Measurements from ENCODE around the gene NPAT. TPM values are rescaled to one million over a fixed set of nuclear protein-coding genes. Genes with fewer than 3 reads are reported as not detected.

The NPAT gene
- total and polyA plus RNA-seq, 11 donors: 1.8 to 12.3 (median 8.1) TPM

DNA sequence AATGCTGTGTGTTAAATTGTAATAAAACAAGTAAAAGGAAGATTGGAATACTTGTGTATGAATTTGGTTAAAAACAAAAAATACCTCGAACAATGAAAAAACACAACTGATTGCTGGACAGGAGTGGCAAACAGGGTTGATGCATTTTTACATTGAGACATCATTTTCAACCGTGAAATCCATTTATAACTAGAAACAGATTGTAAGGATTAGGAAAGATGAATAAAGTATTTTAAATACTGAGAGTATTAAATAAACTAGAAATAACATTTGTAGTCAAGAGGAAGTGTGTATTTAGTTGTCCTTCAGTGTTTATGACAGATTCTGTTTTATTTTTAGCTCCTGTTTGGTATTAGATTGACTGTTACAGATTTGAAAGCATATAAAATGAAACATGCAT is 5.8 kb upstream of the NPAT start:
- no peaks in the 10 kb centered on the region for H3K9me3 ChIP-seq
- no peak for TF ChIP-seq POLR2A (IDR thresholded peaks at IDR 0.05)
- TF ChIP-seq, protein P1, sequence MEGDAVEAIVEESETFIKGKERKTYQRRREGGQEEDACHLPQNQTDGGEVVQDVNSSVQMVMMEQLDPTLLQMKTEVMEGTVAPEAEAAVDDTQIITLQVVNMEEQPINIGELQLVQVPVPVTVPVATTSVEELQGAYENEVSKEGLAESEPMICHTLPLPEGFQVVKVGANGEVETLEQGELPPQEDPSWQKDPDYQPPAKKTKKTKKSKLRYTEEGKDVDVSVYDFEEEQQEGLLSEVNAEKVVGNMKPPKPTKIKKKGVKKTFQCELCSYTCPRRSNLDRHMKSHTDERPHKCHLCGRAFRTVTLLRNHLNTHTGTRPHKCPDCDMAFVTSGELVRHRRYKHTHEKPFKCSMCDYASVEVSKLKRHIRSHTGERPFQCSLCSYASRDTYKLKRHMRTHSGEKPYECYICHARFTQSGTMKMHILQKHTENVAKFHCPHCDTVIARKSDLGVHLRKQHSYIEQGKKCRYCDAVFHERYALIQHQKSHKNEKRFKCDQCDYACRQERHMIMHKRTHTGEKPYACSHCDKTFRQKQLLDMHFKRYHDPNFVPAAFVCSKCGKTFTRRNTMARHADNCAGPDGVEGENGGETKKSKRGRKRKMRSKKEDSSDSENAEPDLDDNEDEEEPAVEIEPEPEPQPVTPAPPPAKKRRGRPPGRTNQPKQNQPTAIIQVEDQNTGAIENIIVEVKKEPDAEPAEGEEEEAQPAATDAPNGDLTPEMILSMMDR (IDR thresholded peaks at IDR 0.05): no peak
- WGBS, 4 donors: 89 to 92% (median 91%) methylated on average over 2 of the region's 2 CpGs
- intact Hi-C loops (cut with DNase I): loop anchor here in 2 of 10 donors (10.0 kb wide), 2 partner anchors 53 to 267 kb away; partner anchors contain the start of gene POGLUT3 (in 1 of the 2)
- DNase-seq (no peak), ATAC-seq (no peak)
- H3K27ac ChIP-seq: peak overlapping the region in 1 of 12 donors; percentile 33
- no peaks in the 10 kb centered on the region for H3K27me3 ChIP-seq
- peaks cover 0 to 64% (median 59%) of the 10 kb centered on the region in 9 donors for H3K36me3 ChIP-seq
- no peak overlapping the region for H3K4me3 ChIP-seq
- H3K4me1 ChIP-seq: peaks cover 0 to 53% (median 16%) of the 10 kb centered on the region in 12 donors

DNA sequence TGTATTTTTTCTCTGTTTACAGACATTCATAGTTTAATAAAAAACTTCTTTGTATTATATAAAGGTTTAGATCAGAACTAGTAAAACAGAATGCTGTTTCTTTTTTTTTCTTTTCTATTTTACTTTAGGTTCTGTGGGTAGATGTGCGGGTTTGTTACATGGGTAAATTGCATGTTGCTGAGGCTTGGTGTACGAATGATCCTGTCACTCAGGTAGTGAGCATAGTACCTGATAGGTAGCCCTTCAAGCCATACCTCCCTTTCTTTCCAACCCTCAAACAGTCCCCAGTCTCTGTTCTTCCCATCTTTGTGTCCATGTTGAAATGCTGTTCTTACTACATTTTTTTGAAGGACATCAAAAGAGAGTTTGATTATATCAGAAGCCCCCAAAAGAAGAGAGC is 3.6 kb upstream of the NPAT start:
- no peak for TF ChIP-seq POLR2A (IDR thresholded peaks at IDR 0.05)
- TF ChIP-seq, protein P1 (IDR thresholded peaks at IDR 0.05): no peak
- DNase-seq (no peak), ATAC-seq (no peak)
- WGBS, 4 donors: 91 to 97% (median 94%) methylated on average over 2 of the region's 2 CpGs
- peaks cover 0 to 42% (median 37%) of the 10 kb centered on the region in 9 donors for H3K36me3 ChIP-seq
- H3K4me1 ChIP-seq: peaks cover 0 to 62% (median 22%) of the 10 kb centered on the region in 12 donors
- H3K27me3 ChIP-seq: no peaks in the 10 kb centered on the region
- H3K4me3 ChIP-seq: peak overlapping the region in 1 of 12 donors; percentile 74
- intact Hi-C loops (cut with DNase I): loop anchor here in 2 of 10 donors (10.0 kb wide), 2 partner anchors 51 to 269 kb away; partner anchors contain the start of gene POGLUT3 (in 1 of the 2)
- no peaks in the 10 kb centered on the region for H3K9me3 ChIP-seq
- peak overlapping the region in 2 of 12 donors; percentile 40 to 96 for H3K27ac ChIP-seq

DNA sequence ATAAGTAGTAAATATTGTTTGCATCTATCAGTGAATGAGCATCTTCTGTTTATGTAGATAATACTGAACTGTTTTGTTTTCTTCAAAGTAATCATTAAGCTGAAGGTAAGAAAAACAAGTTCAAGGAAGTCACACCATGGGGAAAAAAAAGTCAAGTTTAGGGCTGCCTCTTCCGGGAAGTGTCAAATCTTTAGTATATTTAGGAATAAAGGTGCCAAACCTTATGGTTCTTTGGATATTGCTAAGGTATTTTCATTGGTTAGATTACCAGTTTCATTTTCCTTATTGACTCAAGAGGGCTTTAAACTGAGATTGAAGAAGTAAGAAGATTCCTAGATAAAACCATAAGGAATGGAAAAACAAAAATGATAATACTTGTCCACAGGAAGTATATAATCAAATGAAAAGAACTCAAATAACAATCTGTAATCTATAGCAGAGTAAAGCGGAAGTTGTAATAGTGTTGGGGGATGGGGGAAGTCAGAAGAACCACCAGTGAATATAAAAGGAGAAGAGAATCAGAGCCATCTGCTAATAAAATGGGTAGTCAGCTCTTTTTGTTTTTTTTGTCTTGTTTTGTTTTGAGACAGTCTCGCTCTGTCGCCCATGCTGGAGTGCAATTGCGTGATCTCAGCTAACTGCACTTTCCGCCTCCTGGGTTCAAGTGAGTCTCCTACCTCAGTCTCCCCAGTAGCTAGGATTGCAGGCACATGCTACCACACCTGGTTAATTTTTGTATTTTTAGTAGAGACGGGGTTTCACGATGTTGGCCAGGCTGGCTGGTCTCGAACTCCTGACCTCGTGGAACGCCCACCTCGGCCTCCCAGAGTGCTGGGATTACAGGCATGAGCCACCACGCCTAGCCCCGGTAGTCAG is 2.7 kb upstream of the NPAT start:
- Histone ChIP-seq H3K27ac (peak overlapping the region in 6 of 12 donors; percentile 24 to 96 (median 92)), H3K27me3 (no peaks in the 10 kb centered on the region), H3K36me3 (peaks cover 0 to 33% (median 28%) of the 10 kb centered on the region in 9 donors), H3K4me1 (peaks cover 0 to 71% (median 31%) of the 10 kb centered on the region in 12 donors), H3K9me3 (no peaks in the 10 kb centered on the region), H3K4me3 (peak overlapping the region in 7 of 12 donors; percentile 14 to 88 (median 74))
- DNase-seq (no peak), ATAC-seq (no peak)
- no peak for TF ChIP-seq POLR2A (IDR thresholded peaks at IDR 0.05)
- TF ChIP-seq, protein P1 (IDR thresholded peaks at IDR 0.05): no peak
- intact Hi-C loops (cut with DNase I): loop anchor here in 6 of 10 donors (5.0 to 10.0 kb wide), 6 partner anchors 50 to 270 kb away; partner anchors contain the start of genes ACAT1 (in 2 of the 6), C11orf65 (in 1 of the 6), CUL5 (in 1 of the 6) and POGLUT3 (in 1 of the 6)
- 91 to 94% (median 92%) methylated on average over 14 of the region's 14 CpGs for WGBS, 4 donors

DNA sequence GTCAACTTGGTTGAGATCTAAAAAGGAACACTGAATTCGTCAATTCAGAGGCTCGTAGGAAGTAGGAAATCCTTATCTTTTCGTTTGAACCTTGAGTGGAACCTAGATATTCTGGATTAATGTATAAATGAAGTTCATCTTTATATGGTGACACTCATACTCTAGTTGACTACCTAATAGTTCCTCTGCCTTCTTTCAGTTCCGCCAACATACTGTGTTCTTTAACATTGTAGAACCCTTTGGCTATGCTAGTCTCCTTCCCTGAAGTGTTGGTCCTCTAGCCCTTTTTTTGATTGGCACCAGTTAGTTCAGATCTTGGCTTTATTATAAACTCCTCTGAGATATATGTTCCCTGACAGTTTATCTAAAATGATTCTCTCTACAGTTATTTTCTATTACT is 1.9 kb upstream of the NPAT start:
- intact Hi-C loops (cut with DNase I): loop anchor here in 6 of 10 donors (5.0 to 10.0 kb wide), 6 partner anchors 50 to 270 kb away; partner anchors contain the start of genes ACAT1 (in 2 of the 6), C11orf65 (in 1 of the 6), CUL5 (in 1 of the 6) and POGLUT3 (in 1 of the 6)

More for the DNA sequence above, 1.9 kb upstream of the NPAT start:
- no peak for DNase-seq
- Histone ChIP-seq H3K4me3 (peak overlapping the region in 9 of 12 donors; percentile 68 to 93 (median 78)), H3K9me3 (no peaks in the 10 kb centered on the region), H3K4me1 (peaks cover 0 to 79% (median 33%) of the 10 kb centered on the region in 12 donors), H3K36me3 (peaks cover 0 to 25% (median 20%) of the 10 kb centered on the region in 9 donors), H3K27ac (peak overlapping the region in 10 of 12 donors; percentile 89 to 96 (median 93)), H3K27me3 (no peaks in the 10 kb centered on the region)
- ATAC-seq: no peak
- WGBS, 4 donors: 54 to 62% (median 57%) methylated on average over 4 of the region's 4 CpGs
- no peak for TF ChIP-seq POLR2A (IDR thresholded peaks at IDR 0.05)
- TF ChIP-seq, protein P1 (IDR thresholded peaks at IDR 0.05): no peak

All from heart left ventricle (tissue), 16 donors.